ENCODE measurements around the gene LIPE.

LIPE gene

DNA sequence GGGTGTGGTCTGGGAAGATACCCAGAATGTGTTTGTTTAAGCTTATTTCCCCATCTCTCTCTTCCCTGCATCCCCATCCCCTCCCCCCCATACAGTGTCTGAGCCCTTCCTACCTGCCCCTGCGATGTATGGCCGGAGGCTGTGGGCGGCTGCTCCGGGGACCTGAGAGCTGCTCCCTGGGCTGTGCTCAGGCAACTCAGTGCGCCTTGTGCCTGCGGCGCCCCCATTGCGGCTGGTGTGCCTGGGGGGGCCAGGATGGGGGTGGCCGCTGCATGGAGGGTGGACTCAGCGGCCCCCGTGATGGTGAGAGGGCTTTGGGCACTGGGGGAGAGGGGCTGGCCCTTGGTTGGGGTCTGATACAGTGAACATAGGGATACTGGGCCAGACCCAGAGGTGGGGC lies 58.8 kb downstream of the LIPE start:
- DNase-seq (ENCODE audit: low read depth, low spot score), result no peak
- H3K4me3 ChIP-seq (ENCODE audit: low read length), result no peak overlapping the region

GRCh38 chr19:42367929-42368328 lies 59.3 kb downstream of the LIPE start:
- H3K4me3 ChIP-seq (ENCODE audit: low read length), result no peak overlapping the region
- DNase-seq (ENCODE audit: low read depth, low spot score), result no peak

GRCh38 chr19:42366673-42367072 lies 60.5 kb downstream of the LIPE start:
- no peak for DNase-seq (ENCODE audit: low read depth, low spot score)
- no peak overlapping the region for H3K4me3 ChIP-seq (ENCODE audit: low read length)

- no peak overlapping the region for H3K4me3 ChIP-seq (ENCODE audit: low read length)
- DNase-seq (ENCODE audit: low read depth, low spot score), result no peak
Observed at GRCh38 chr19:42363614-42364346, 63.4 kb downstream of the LIPE start.

DNA sequence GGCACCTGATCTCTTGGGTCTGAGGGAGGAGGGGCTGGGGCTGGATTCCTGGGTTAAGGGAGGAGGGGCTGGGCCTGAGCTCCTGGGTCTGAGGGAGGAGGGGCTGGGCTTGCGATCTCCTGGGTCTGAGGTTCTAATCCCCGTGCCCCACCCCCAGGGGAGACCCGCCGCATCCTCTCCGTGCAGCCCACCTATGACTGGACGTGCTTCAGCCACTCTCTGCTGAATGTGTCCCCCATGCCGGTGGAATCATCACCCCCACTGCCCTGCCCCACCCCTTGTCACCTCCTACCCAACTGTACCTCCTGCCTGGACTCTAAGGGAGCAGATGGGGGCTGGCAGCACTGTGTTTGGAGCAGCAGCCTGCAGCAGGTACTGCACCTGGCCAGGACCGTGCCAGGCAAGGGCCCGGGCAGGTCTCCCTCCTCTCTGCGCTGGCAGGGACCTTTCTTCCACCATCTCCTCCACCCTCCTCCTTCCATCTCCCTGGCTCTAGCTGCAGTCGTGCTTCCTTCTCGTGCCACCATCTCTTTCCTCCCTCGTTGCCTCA lies 64.2 kb downstream of the LIPE start:
- DNase-seq (ENCODE audit: low read depth, low spot score), result no peak
- H3K4me3 ChIP-seq (ENCODE audit: low read length), result no peak overlapping the region

- H3K4me3 ChIP-seq (ENCODE audit: low read length), result no peak overlapping the region
- no peak for DNase-seq (ENCODE audit: low read depth, low spot score)
Observed at GRCh38 chr19:42362342-42362741, 64.8 kb downstream of the LIPE start.

GRCh38 chr19:42361545-42361910 lies 65.7 kb downstream of the LIPE start:
- no peak for DNase-seq (ENCODE audit: low read depth, low spot score)
- no peak overlapping the region for H3K4me3 ChIP-seq (ENCODE audit: low read length)

- DNase-seq (ENCODE audit: low read depth, low spot score), result no peak
Observed at GRCh38 chr19:42360787-42361544, 66.2 kb downstream of the LIPE start.

DNA sequence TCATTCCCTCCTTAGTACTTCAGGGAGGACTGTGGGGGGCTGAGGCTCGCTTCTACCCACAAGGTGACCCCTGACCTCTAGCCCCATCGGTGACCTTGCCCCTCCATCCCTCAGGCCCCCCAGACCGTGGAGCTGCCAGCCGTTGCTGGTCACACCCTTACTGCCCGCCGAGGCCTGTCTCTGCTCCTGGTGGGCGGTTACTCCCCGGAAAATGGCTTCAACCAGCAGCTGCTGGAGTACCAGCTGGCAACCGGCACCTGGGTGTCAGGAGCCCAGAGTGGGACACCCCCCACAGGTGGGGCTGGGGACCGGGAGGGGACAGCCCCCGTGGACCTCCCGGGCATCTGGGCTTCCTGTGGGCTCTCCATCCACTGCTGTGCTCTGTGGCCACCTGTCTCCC lies 69.9 kb downstream of the LIPE start:
- DNase-seq (ENCODE audit: low read depth, low spot score), result no peak
- no peak overlapping the region for H3K4me3 ChIP-seq (ENCODE audit: low read length)

More at GRCh38 chr19:42360787-42361544, 66.2 kb downstream of the LIPE start:
- no peak overlapping the region for H3K4me3 ChIP-seq (ENCODE audit: low read length)

DNA sequence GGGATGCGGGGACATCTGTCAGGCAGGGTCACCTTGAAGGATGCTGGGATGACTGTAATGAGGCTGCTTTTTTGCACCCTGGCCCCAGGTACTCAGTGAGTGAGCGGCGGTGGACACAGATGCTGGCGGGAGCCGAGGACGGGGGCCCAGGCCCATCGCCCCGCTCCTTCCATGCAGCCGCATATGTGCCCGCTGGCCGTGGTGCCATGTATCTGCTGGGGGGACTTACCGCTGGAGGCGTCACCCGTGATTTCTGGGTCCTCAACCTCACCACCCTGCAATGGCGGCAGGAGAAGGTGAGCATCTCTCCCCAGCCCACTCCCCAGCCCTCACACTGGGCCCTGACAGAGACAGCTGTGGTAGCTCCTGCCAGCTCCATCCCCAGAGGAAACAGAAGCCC lies 70.5 kb downstream of the LIPE start:
- no peak overlapping the region for H3K4me3 ChIP-seq (ENCODE audit: low read length)
- DNase-seq (ENCODE audit: low read depth, low spot score), result no peak

GRCh38 chr19:42355896-42356295 lies 71.3 kb downstream of the LIPE start:
- no peak for DNase-seq (ENCODE audit: low read depth, low spot score)
- H3K4me3 ChIP-seq (ENCODE audit: low read length), result no peak overlapping the region

- no peak overlapping the region for H3K4me3 ChIP-seq (ENCODE audit: low read length)
- no peak for DNase-seq (ENCODE audit: low read depth, low spot score)
Observed at GRCh38 chr19:42353341-42354015, 73.7 kb downstream of the LIPE start.

- DNase-seq (ENCODE audit: low read depth, low spot score), result peak; percentile 30
- H3K4me3 ChIP-seq (ENCODE audit: low read length), result no peak overlapping the region
Observed at GRCh38 chr19:42352301-42353259, 74.6 kb downstream of the LIPE start.

Measured in Jurkat, Clone E6-1 (cell line).